ENCODE results near the gene SECISBP2. TPM values are rescaled to one million over a fixed set of nuclear protein-coding genes. Genes with fewer than 3 reads are reported as not detected.

Gene SECISBP2
- polyA plus RNA-seq, 1 of the 3 experiments (the other 2 are of a cell fraction): 21.2 TPM

GRCh38 chr9:89310475-89311345 lies 7.6 kb upstream of the SECISBP2 start, which contains the start of gene CKS2 (continued):
- TF ChIP-seq NRF1 (IDR thresholded peaks at IDR 0.05; ENCODE audit: low read depth, low read length): peak; percentile 94
- TF ChIP-seq USF2 (IDR thresholded peaks at IDR 0.05; ENCODE audit: borderline replicate concordance, low read depth, low read length): peak; percentile 40; the same call in 1 of the 2 replicates
- peak in 1 of 2 experiments; percentile 85; a peak in 3 of 4 replicates for TF ChIP-seq EP300 (IDR thresholded peaks at IDR 0.05; ENCODE audit: borderline replicate concordance in 1 of 2, low read depth in 1 of 2, low read length in 1 of 2)
- TF ChIP-seq MEF2A (IDR thresholded peaks at IDR 0.05; ENCODE audit: borderline replicate concordance, low read depth): no peak
- TF ChIP-seq, protein P1, sequence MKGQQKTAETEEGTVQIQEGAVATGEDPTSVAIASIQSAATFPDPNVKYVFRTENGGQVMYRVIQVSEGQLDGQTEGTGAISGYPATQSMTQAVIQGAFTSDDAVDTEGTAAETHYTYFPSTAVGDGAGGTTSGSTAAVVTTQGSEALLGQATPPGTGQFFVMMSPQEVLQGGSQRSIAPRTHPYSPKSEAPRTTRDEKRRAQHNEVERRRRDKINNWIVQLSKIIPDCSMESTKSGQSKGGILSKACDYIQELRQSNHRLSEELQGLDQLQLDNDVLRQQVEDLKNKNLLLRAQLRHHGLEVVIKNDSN (IDR thresholded peaks at IDR 0.05; ENCODE audit: borderline replicate concordance, low read depth): peak; percentile 83

- Histone ChIP-seq H3K79me2 (ENCODE audit: insufficient read depth) (peaks cover 66% of the 10 kb centered on the region), H2AFZ (ENCODE audit: low read depth) (peak overlapping the region; percentile 9; the same call in 1 of the 2 replicates), H3K9me2 (no peaks in the 10 kb centered on the region), H3K4me3 (ENCODE audit: low read depth in 2 of 2, low read length in 1 of 2) (peak overlapping the region; percentile 92 to 95), H4K20me1 (ENCODE audit: insufficient read depth) (peaks cover 27% of the 10 kb centered on the region; the same call in 1 of the 2 replicates), H3K27me3 (ENCODE audit: insufficient read depth) (no peaks in the 10 kb centered on the region), H3K4me2 (peak overlapping the region; percentile 89), H3K9me3 (no peaks in the 10 kb centered on the region), H3K27ac (ENCODE audit: low read depth in 2 of 2, low read length in 1 of 2) (peak overlapping the region; percentile 83 to 96), H3K36me3 (replicated peaks in 1 of 2; ENCODE audit: control insufficient read depth in 1 of 2, insufficient read depth in 2 of 2, low read length in 1 of 2) (peaks cover 17 to 25% of the 10 kb centered on the region in 2 experiments), H3K9ac (peak overlapping the region; percentile 88), H3F3A (replicated peaks; ENCODE audit: insufficient read depth) (peaks cover 23% of the 10 kb centered on the region), H3K4me1 (ENCODE audit: control insufficient read depth in 1 of 2, insufficient read depth in 2 of 2, low read depth in 1 of 2, low read length in 1 of 2) (peaks cover 16 to 19% of the 10 kb centered on the region in 2 experiments; a peak in 3 of 4 replicates)
- ChIA-PET CTCF (interaction anchor here (1.8 kb wide), 1 partner anchor 237 kb away, joined by 7 read pairs; no protein-coding TSS in a partner anchor), POLR2A (interaction anchor here (0.8 to 1.2 kb wide), 2 partner anchors 132 to 137 kb away, joined by 3 read pairs; no protein-coding TSS in a partner anchor)
- peak; percentile 72 for DNase-seq
- under 1% methylated on average over 23 of the region's 54 CpGs for WGBS (ENCODE audit: low lambda C conversion rate)
- TF ChIP-seq FOXJ3 (CRISPR knock-in tag; IDR thresholded peaks at IDR 0.05) (no peak), EZH2phosphoT487 (IDR thresholded peaks at IDR 0.05; ENCODE audit: borderline replicate concordance, low read depth) (no peak), PBX3 (IDR thresholded peaks at IDR 0.05) (no peak), ELF1 (IDR thresholded peaks at IDR 0.05) (no peak), GABPA (IDR thresholded peaks at IDR 0.05; ENCODE audit: low read depth) (no peak), RFX5 (IDR thresholded peaks at IDR 0.05; ENCODE audit: low read length) (no peak), RCOR1 (IDR thresholded peaks at IDR 0.05; ENCODE audit: low read length) (no peak), NRF1 (IDR thresholded peaks at IDR 0.05; ENCODE audit: low read depth, low read length) (no peak), SMC3 (IDR thresholded peaks at IDR 0.05; ENCODE audit: low read depth, low read length) (no peak), FOXM1 (IDR thresholded peaks at IDR 0.05; ENCODE audit: low read depth) (no peak), JUND (IDR thresholded peaks at IDR 0.05) (no peak), TCF12 (IDR thresholded peaks at IDR 0.05) (no peak)
- TF ChIP-seq, protein P2, sequence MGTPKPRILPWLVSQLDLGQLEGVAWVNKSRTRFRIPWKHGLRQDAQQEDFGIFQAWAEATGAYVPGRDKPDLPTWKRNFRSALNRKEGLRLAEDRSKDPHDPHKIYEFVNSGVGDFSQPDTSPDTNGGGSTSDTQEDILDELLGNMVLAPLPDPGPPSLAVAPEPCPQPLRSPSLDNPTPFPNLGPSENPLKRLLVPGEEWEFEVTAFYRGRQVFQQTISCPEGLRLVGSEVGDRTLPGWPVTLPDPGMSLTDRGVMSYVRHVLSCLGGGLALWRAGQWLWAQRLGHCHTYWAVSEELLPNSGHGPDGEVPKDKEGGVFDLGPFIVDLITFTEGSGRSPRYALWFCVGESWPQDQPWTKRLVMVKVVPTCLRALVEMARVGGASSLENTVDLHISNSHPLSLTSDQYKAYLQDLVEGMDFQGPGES (IDR thresholded peaks at IDR 0.05; ENCODE audit: low read depth, low read length): no peak
These were observed 6.7 kb upstream of the SECISBP2 start for GRCh38 chr9:89311346-89312221.
